K562 (cell line): ENCODE measurements around the gene ENDOG. TPM values are rescaled to one million over a fixed set of nuclear protein-coding genes. Genes with fewer than 3 reads are reported as not detected.
A peak's percentile ranks its signal among the peaks of the same experiment; 100 is the strongest.

Experiments
- CTCF ChIP-seq, 3 experiments: IDR thresholded peaks in 2 of 3; conservative IDR thresholded peaks in 1 of 3; 2 replicates each; pipeline ENCODE4 v1.5.1; 2011 to 2012; ENCODE audit warnings: low read length in 3 of 3, mild to moderate bottlenecking in 3 of 3, control low read depth in 2 of 3, improper control_type of control experiment in 1 of 3, inconsistent platforms in 1 of 3, low read depth in 1 of 3, mixed read lengths in 1 of 3, moderate library complexity in 1 of 3; ENCODE audit not compliant: insufficient read depth in 2 of 3
- ELF1 ChIP-seq: fragments of 200-800 bp; sonication (Bioruptor generic); IDR thresholded peaks from 2 replicates; pipeline ENCODE4 v1.6.1; 2016; ENCODE audit warnings: missing genetic modification characterization, missing compliant biosample characterization
- FOS ChIP-seq: IDR thresholded peaks from 3 replicates; pipeline ENCODE4 v1.6.1; 2011; ENCODE audit not compliant: insufficient read length; ENCODE audit errors: extremely low read depth
- GABPA ChIP-seq: fragments of 200-800 bp; sonication (Bioruptor generic); conservative IDR thresholded peaks from 2 replicates; pipeline ENCODE4 v1.6.1; 2016; ENCODE audit warnings: low read depth, missing genetic modification characterization, missing compliant biosample characterization
- GATAD2B ChIP-seq: fragments of 450-650 bp; IDR thresholded peaks from 2 replicates; pipeline ENCODE4 v1.6.1; 2017; ENCODE audit warnings: mild to moderate bottlenecking, borderline replicate concordance
- MED1 ChIP-seq: sonication (generic); formaldehyde crosslinking; IDR thresholded peaks from 2 replicates; pipeline ENCODE4 v1.8.1; 2023; ENCODE audit warnings: missing genetic modification reagents, borderline replicate concordance
- MITF ChIP-seq: IDR thresholded peaks from 2 replicates; pipeline ENCODE4 v1.6.1; 2014; ENCODE audit warnings: antibody characterized with exemption
- PKNOX1 ChIP-seq: fragments of 450-650 bp; IDR thresholded peaks from 2 replicates; pipeline ENCODE4 v1.6.1; 2016
- POLR2A ChIP-seq: fragments of 450-650 bp; conservative IDR thresholded peaks from 2 replicates; pipeline ENCODE4 v1.6.1; 2016
- PRDM10 ChIP-seq: fragments of 450-650 bp; IDR thresholded peaks from 2 replicates; pipeline ENCODE4 v1.6.1; 2018; ENCODE audit not compliant: partially characterized antibody
- ZMIZ1 ChIP-seq, 2 experiments: fragments of 150-350 bp in 1 of 2; IDR thresholded peaks; 2 replicates each; pipeline ENCODE4 v1.6.1; 2012 to 2016; ENCODE audit warnings: low read depth in 2 of 2, low read length in 2 of 2, mild to moderate bottlenecking in 1 of 2, moderate library complexity in 1 of 2
- ZNF280A ChIP-seq: fragments of 450-650 bp; IDR thresholded peaks from 2 replicates; pipeline ENCODE4 v1.6.1; 2018; ENCODE audit warnings: mild to moderate bottlenecking, low read depth; ENCODE audit not compliant: partially characterized antibody
- ZNF79 ChIP-seq: fragments of 250-450 bp; sonication (Bioruptor Pico); IDR thresholded peaks from 2 replicates; pipeline ENCODE4 v1.4.0; 2020; ENCODE audit warnings: low read depth, mild to moderate bottlenecking, moderate library complexity
- polyA plus RNA-seq, 8 experiments: library from polyadenylated mRNA; depleted of rRNA in 4 of 8; stranded (reverse) in 5 of 8; unstranded in 3 of 8; fragments of >200 nt; fragmentation: Nextera tagmentation in 2 of 8; fragmentation: Illumina TruSeq in 1 of 8; extraction: Ambion mirVana in 2 of 8; extraction: Trizol in 1 of 8; gene quantifications; 2 replicates each; pipeline versions ENCODE4 v1.2.1 to v1.2.3, GENCODE V29; 2011 to 2014; ENCODE audit warnings: inconsistent platforms in 1 of 8, missing spikeins in 1 of 8
- total RNA-seq, 7 experiments: library from RNA; depleted of rRNA in 6 of 7; stranded (reverse); fragments of >200 nt in 6 of 7; fragmentation: Illumina TruSeq in 2 of 7; extraction: Trizol in 2 of 7; gene quantifications; 2 replicates each; pipeline versions ENCODE4 v1.2.1 to v1.2.3, GENCODE V29; 2011 to 2021; ENCODE audit warnings: low replicate concordance in 1 of 7

ENDOG gene
- total and polyA plus RNA-seq, 9 of the 15 experiments (the other 6 are each of a cell fraction or from before 2014, with no cell fraction given) = 1.2 to 91.0 (median 25.5) TPM

- 0 out of 4 replicates have a peak, but pooled peaks of 1 of the 2 experiments have one; percentile 28 for TF ChIP-seq ZMIZ1 (IDR thresholded peaks at IDR 0.05; ENCODE audit: low read depth in 2 of 2, low read length in 2 of 2)
- TF ChIP-seq FOS = peak; percentile 30
- no peak for TF ChIP-seq ZNF280A
- TF ChIP-seq POLR2A = peak; percentile 91
- TF ChIP-seq CTCF (IDR thresholded peaks at IDR 0.05 in 2 of 3, conservative IDR thresholded peaks at IDR 0.05 in 1 of 3; ENCODE audit: insufficient read depth in 2 of 3, low read depth in 1 of 3, low read length in 3 of 3) = no peak
- TF ChIP-seq MITF = no peak
- peak; percentile 66 for TF ChIP-seq ELF1 (tag)
- TF ChIP-seq PRDM10 = no peak
- no peak for TF ChIP-seq PKNOX1
- TF ChIP-seq ZNF79 (CRISPR knock-in tag) = no peak
- TF ChIP-seq GABPA = peak; percentile 88
- no peak for TF ChIP-seq GATAD2B
- no peak for TF ChIP-seq MED1
These were observed 11.4 kb downstream of the ENDOG start, which contains the start of gene SPOUT1 (continued) for GRCh38 chr9:128829477-128830251.
